Mesenchymal stem cell (in vitro differentiated cells and primary cell): ENCODE results near the gene ZFY.

Experiments used
- DNase-seq: peaks from one replicate; pipeline ENCODE4 v3.0.0-alpha.2; 2013
- H2AFZ ChIP-seq: one replicate; pipeline ENCODE4 v1.6.1; 2013; ENCODE audit warnings: low read depth, mild to moderate bottlenecking, control low read depth, inconsistent platforms, low read length, moderate library complexity
- H2AK5ac ChIP-seq: 2 replicates; pipeline ENCODE4 v1.6.1; 2013; ENCODE audit warnings: low read length, moderate library complexity, mild to moderate bottlenecking, inconsistent platforms; ENCODE audit not compliant: severe bottlenecking
- H2BK120ac ChIP-seq: one replicate; pipeline ENCODE4 v1.6.1; 2013; ENCODE audit warnings: low read depth, mild to moderate bottlenecking, inconsistent platforms, low read length, moderate library complexity
- H2BK12ac ChIP-seq, 2 experiments: one replicate each; pipeline ENCODE4 v1.6.1; 2013; ENCODE audit warnings: inconsistent platforms in 2 of 2, low read length in 2 of 2, mild to moderate bottlenecking in 2 of 2, moderate library complexity in 2 of 2, control low read depth in 1 of 2
- H2BK15ac ChIP-seq: one replicate; pipeline ENCODE4 v1.6.1; 2013; ENCODE audit warnings: mild to moderate bottlenecking, low read depth, inconsistent platforms; ENCODE audit not compliant: poor library complexity, severe bottlenecking
- H2BK5ac ChIP-seq: 2 replicates; pipeline ENCODE4 v1.6.1; 2013; ENCODE audit warnings: low read depth, mild to moderate bottlenecking, low read length, control low read depth, inconsistent platforms; ENCODE audit not compliant: poor library complexity, severe bottlenecking
- H3K14ac ChIP-seq, 2 experiments: one replicate each; pipeline ENCODE4 v1.6.1; 2013; ENCODE audit warnings: inconsistent platforms in 2 of 2, low read length in 2 of 2, control low read depth in 1 of 2, mild to moderate bottlenecking in 1 of 2, moderate library complexity in 1 of 2
- H3K18ac ChIP-seq, 2 experiments: one replicate each; pipeline ENCODE4 v1.6.1; 2013; ENCODE audit warnings: inconsistent platforms in 2 of 2, low read length in 2 of 2, control low read depth in 1 of 2, low read depth in 1 of 2, mild to moderate bottlenecking in 1 of 2
- H3K23ac ChIP-seq, 2 experiments: one replicate each; pipeline ENCODE4 v1.6.1; 2013; ENCODE audit warnings: inconsistent platforms in 2 of 2, low read length in 2 of 2, mild to moderate bottlenecking in 2 of 2, moderate library complexity in 2 of 2, control low read depth in 1 of 2
- H3K27ac ChIP-seq: 2 replicates; pipeline ENCODE4 v1.5.1; 2013; ENCODE audit warnings: mild to moderate bottlenecking, moderate library complexity, low read length, control low read depth, inconsistent platforms; ENCODE audit not compliant: poor library complexity, severe bottlenecking
- H3K27me3 ChIP-seq, 2 experiments: 2 replicates each; pipeline versions ENCODE4 v1.6.1 to v1.7.0; 2013; ENCODE audit warnings: low read length in 2 of 2, mild to moderate bottlenecking in 2 of 2, moderate library complexity in 2 of 2, control low read depth in 1 of 2, inconsistent platforms in 1 of 2; ENCODE audit not compliant: control insufficient read depth in 1 of 2, insufficient read depth in 1 of 2
- H3K36me3 ChIP-seq, 2 experiments: 2 replicates each; pipeline versions ENCODE4 v1.6.1 to v1.7.0; 2013; ENCODE audit warnings: low read length in 2 of 2, control low read depth in 1 of 2, inconsistent platforms in 1 of 2, low read depth in 1 of 2, mild to moderate bottlenecking in 1 of 2; ENCODE audit not compliant: insufficient read depth in 2 of 2, control insufficient read depth in 1 of 2
- H3K4ac ChIP-seq, 2 experiments: one replicate each; pipeline ENCODE4 v1.6.1; 2013; ENCODE audit warnings: inconsistent platforms in 2 of 2, low read length in 2 of 2, mild to moderate bottlenecking in 2 of 2, moderate library complexity in 2 of 2, control low read depth in 1 of 2, low read depth in 1 of 2
- H3K4me1 ChIP-seq: 2 replicates; pipeline ENCODE4 v1.6.1; 2013; ENCODE audit warnings: low read depth, low read length, control low read depth; ENCODE audit not compliant: control insufficient read depth, insufficient read depth
- H3K4me2 ChIP-seq: 2 replicates; pipeline ENCODE4 v1.6.1; 2013; ENCODE audit warnings: low read length, mild to moderate bottlenecking, inconsistent platforms; ENCODE audit not compliant: poor library complexity, severe bottlenecking
- H3K4me3 ChIP-seq, 2 experiments: 2 replicates each; pipeline versions ENCODE4 v1.5.1 to v1.7.0; 2013; ENCODE audit warnings: low read length in 2 of 2, mild to moderate bottlenecking in 2 of 2, control low read depth in 1 of 2, low read depth in 1 of 2; ENCODE audit not compliant: insufficient read depth in 1 of 2
- H3K79me1 ChIP-seq: replicated peaks from 2 replicates; pipeline ENCODE4 v1.6.1; 2013; ENCODE audit warnings: mild to moderate bottlenecking, control low read depth, low read length, inconsistent platforms; ENCODE audit not compliant: poor library complexity, severe bottlenecking
- H3K9ac ChIP-seq: 2 replicates; pipeline ENCODE4 v1.7.0; 2013; ENCODE audit warnings: mild to moderate bottlenecking, low read length, moderate library complexity
- H3K9me3 ChIP-seq: 2 replicates; pipeline ENCODE4 v1.7.0; 2013; ENCODE audit warnings: mild to moderate bottlenecking, low read length; ENCODE audit not compliant: control insufficient read depth
- H4K8ac ChIP-seq: one replicate; pipeline ENCODE4 v1.6.1; 2013; ENCODE audit warnings: inconsistent platforms, mild to moderate bottlenecking, low read length, moderate library complexity
- H4K91ac ChIP-seq: one replicate; pipeline ENCODE4 v1.6.1; 2013; ENCODE audit warnings: mild to moderate bottlenecking, low read length, inconsistent platforms
- WGBS: methylation state at CpG from one replicate; pipeline ENCODE4 v1.1.7; 2013; ENCODE audit warnings: mixed read lengths; 5-methylcytosine and 5-hydroxymethylcytosine counted together

Gene ZFY

GRCh38 chrY:2955561-2955960 is 20.4 kb downstream of the ZFY start:
- H3K23ac ChIP-seq = no peak overlapping the region
- no peak overlapping the region for H3K18ac ChIP-seq
- H2BK12ac ChIP-seq = no peak overlapping the region
- no peaks in the 10 kb centered on the region for H3K4me1 ChIP-seq
- H3K79me1 ChIP-seq = no peaks in the 10 kb centered on the region
- no peaks in the 10 kb centered on the region for H3K36me3 ChIP-seq
- no peak overlapping the region for H3K4me2 ChIP-seq
- H3K4ac ChIP-seq = no peak overlapping the region
- no peak overlapping the region for H4K91ac ChIP-seq
- no peak overlapping the region for H3K4me3 ChIP-seq
- no peak overlapping the region for H2AFZ ChIP-seq
- H2BK120ac ChIP-seq = no peak overlapping the region
- H4K8ac ChIP-seq = no peak overlapping the region
- WGBS = 93% methylated on average over 3 of the region's 3 CpGs
- no peak overlapping the region for H2AK5ac ChIP-seq
- H3K9me3 ChIP-seq = no peaks in the 10 kb centered on the region
- H3K9ac ChIP-seq = no peak overlapping the region
- no peak overlapping the region for H2BK5ac ChIP-seq
- no peak overlapping the region for H2BK15ac ChIP-seq
- H3K14ac ChIP-seq = no peak overlapping the region
- no peaks in the 10 kb centered on the region for H3K27me3 ChIP-seq
- H3K27ac ChIP-seq = no peak overlapping the region
- no peak for DNase-seq

- whole genome bisulfite sequencing = no CpG with 5 or more reads among the region's 2 CpGs
- Histone ChIP-seq H3K4me3 (no peak overlapping the region), H3K9ac (no peak overlapping the region), H4K91ac (no peak overlapping the region), H3K79me1 (no peaks in the 10 kb centered on the region), H3K4ac (no peak overlapping the region), H2BK15ac (no peak overlapping the region), H3K4me1 (no peaks in the 10 kb centered on the region), H3K36me3 (no peaks in the 10 kb centered on the region), H3K9me3 (no peaks in the 10 kb centered on the region), H3K18ac (no peak overlapping the region), H2BK120ac (no peak overlapping the region), H3K14ac (no peak overlapping the region), H2BK12ac (no peak overlapping the region), H4K8ac (no peak overlapping the region), H3K27me3 (no peaks in the 10 kb centered on the region), H2AK5ac (no peak overlapping the region), H2AFZ (no peak overlapping the region), H3K4me2 (no peak overlapping the region), H3K27ac (no peak overlapping the region), H3K23ac (no peak overlapping the region), H2BK5ac (no peak overlapping the region)
- DNase-seq = no peak
Measured at GRCh38 chrY:2962061-2962460, 26.9 kb downstream of the ZFY start.

- Histone ChIP-seq H3K36me3 (no peaks in the 10 kb centered on the region), H2AK5ac (no peak overlapping the region), H3K4me1 (no peaks in the 10 kb centered on the region), H4K91ac (no peak overlapping the region), H2BK120ac (no peak overlapping the region), H2BK15ac (no peak overlapping the region), H2BK12ac (no peak overlapping the region), H2BK5ac (no peak overlapping the region), H3K27me3 (no peaks in the 10 kb centered on the region), H3K4me3 (no peak overlapping the region), H3K79me1 (no peaks in the 10 kb centered on the region), H3K27ac (no peak overlapping the region), H3K4ac (no peak overlapping the region), H2AFZ (no peak overlapping the region), H4K8ac (no peak overlapping the region), H3K4me2 (no peak overlapping the region), H3K9me3 (no peaks in the 10 kb centered on the region), H3K18ac (no peak overlapping the region), H3K9ac (no peak overlapping the region), H3K14ac (no peak overlapping the region), H3K23ac (no peak overlapping the region)
- DNase-seq = no peak
- WGBS = no CpG with 5 or more reads among the region's 1 CpG
Measured at GRCh38 chrY:2964814-2965213, 29.6 kb downstream of the ZFY start.

GRCh38 chrY:2965629-2966028 is 30.4 kb downstream of the ZFY start:
- no peak overlapping the region for H3K4me2 ChIP-seq
- no peak overlapping the region for H3K18ac ChIP-seq
- H2BK15ac ChIP-seq = no peak overlapping the region
- WGBS = 100% methylated on average over 1 of the region's 1 CpG
- H2AK5ac ChIP-seq = no peak overlapping the region
- no peak overlapping the region for H2BK120ac ChIP-seq
- no peaks in the 10 kb centered on the region for H3K4me1 ChIP-seq
- H3K14ac ChIP-seq = no peak overlapping the region
- no peak overlapping the region for H2BK5ac ChIP-seq
- H3K4ac ChIP-seq = no peak overlapping the region
- no peak overlapping the region for H4K91ac ChIP-seq
- H4K8ac ChIP-seq = no peak overlapping the region
- H3K4me3 ChIP-seq = no peak overlapping the region
- no peak overlapping the region for H2AFZ ChIP-seq
- H3K9me3 ChIP-seq = no peaks in the 10 kb centered on the region
- no peaks in the 10 kb centered on the region for H3K36me3 ChIP-seq
- H3K79me1 ChIP-seq = no peaks in the 10 kb centered on the region
- no peak for DNase-seq
- no peak overlapping the region for H3K23ac ChIP-seq
- H3K27me3 ChIP-seq = no peaks in the 10 kb centered on the region
- H3K9ac ChIP-seq = no peak overlapping the region
- no peak overlapping the region for H3K27ac ChIP-seq
- H2BK12ac ChIP-seq = no peak overlapping the region
